ENCODE data around the gene EPO.

DNA sequence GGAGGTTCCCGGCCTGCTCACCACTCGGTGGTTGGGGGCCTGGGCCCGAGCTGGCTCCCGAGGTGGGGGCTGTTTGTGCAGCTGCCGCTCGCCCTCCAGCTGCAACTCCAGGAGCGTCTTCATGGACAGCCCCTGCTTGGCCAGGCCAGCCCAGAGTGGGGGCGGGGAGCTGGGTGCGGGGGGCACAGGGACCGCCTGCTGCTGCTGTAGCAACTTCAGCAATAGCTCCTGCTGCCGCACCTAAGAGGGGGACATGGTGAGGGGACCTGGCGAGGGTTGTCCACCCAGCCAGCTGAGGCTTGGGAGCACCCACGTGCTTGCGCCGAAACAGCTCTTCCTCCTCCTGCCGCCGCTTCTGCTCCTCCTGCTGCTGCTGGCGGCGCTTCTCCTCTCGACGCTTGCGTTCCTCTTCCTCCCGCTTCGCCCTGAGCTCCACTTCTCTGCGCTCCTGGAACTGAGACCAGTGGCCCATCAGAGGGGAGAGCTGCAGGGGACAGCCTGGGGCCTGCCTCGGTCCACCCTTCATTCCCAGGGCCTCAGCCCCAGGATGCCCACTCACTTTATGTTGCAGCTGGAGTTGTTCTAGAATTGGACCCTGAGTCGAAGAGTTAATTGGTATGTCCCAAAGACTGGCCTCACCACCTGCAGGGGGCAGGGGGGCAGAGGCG lies 37.1 kb upstream of the EPO start:
- no peak for TF ChIP-seq EZH2 (IDR thresholded peaks at IDR 0.05; ENCODE audit: insufficient read depth, poor library complexity, severe bottlenecking)
- no peak for TF ChIP-seq EZH2phosphoT487 (IDR thresholded peaks at IDR 0.05; ENCODE audit: insufficient read depth, low read depth)

Data from GM23248 (cell line).